H9 (cell line): ENCODE measurements around the gene KIFC3. TPM values are rescaled to one million over a fixed set of nuclear protein-coding genes. Genes with fewer than 3 reads are reported as not detected.

Experiments used
- DNase-seq: peaks from one replicate; pipeline ENCODE4 v3.0.0-alpha.2; 2017
- H2AFZ ChIP-seq: one replicate; pipeline ENCODE4 v1.6.1; 2013; ENCODE audit warnings: mild to moderate bottlenecking, low read length, control low read depth, moderate library complexity
- H2AK5ac ChIP-seq: 2 replicates; pipeline ENCODE4 v1.6.1; 2013; ENCODE audit warnings: low read length, control low read depth, mixed read lengths; ENCODE audit not compliant: insufficient read length
- H2BK120ac ChIP-seq: one replicate; pipeline ENCODE4 v1.6.1; 2013; ENCODE audit warnings: low read depth, mild to moderate bottlenecking, low read length, control low read depth, inconsistent platforms; ENCODE audit not compliant: poor library complexity, severe bottlenecking
- H2BK12ac ChIP-seq: 2 replicates; pipeline ENCODE4 v1.6.1; 2013; ENCODE audit warnings: low read length, control low read depth, mixed read lengths, low read depth; ENCODE audit not compliant: insufficient read length
- H2BK15ac ChIP-seq: 2 replicates; pipeline ENCODE4 v1.6.1; 2013; ENCODE audit warnings: low read depth, low read length, control low read depth
- H2BK20ac ChIP-seq: one replicate; pipeline ENCODE4 v1.6.1; 2013; ENCODE audit warnings: low read depth, mild to moderate bottlenecking, low read length, control low read depth, inconsistent platforms; ENCODE audit not compliant: poor library complexity, severe bottlenecking
- H2BK5ac ChIP-seq: 2 replicates; pipeline ENCODE4 v1.6.1; 2013; ENCODE audit warnings: low read length, control low read depth, mixed read lengths; ENCODE audit not compliant: insufficient read length
- H3K14ac ChIP-seq: 2 replicates; pipeline ENCODE4 v1.6.1; 2013; ENCODE audit warnings: low read length, control low read depth; ENCODE audit not compliant: insufficient read depth
- H3K18ac ChIP-seq: 2 replicates; pipeline ENCODE4 v1.6.1; 2013; ENCODE audit warnings: low read depth, mild to moderate bottlenecking, mixed read lengths, low read length, control low read depth; ENCODE audit not compliant: insufficient read length
- H3K23ac ChIP-seq: 2 replicates; pipeline ENCODE4 v1.6.1; 2013; ENCODE audit warnings: low read length, control low read depth, mixed read lengths, low read depth; ENCODE audit not compliant: insufficient read length
- H3K23me2 ChIP-seq: 2 replicates; pipeline ENCODE4 v1.6.1; 2013; ENCODE audit warnings: low read depth, mild to moderate bottlenecking, mixed read lengths, low read length, control low read depth; ENCODE audit not compliant: insufficient read length, poor library complexity, severe bottlenecking
- H3K27ac ChIP-seq: 2 replicates; pipeline ENCODE4 v1.5.1; 2013; ENCODE audit warnings: low read length, control low read depth, mixed read lengths, low read depth; ENCODE audit not compliant: insufficient read length
- H3K27me3 ChIP-seq: 2 replicates; pipeline ENCODE4 v1.6.1; 2013; ENCODE audit warnings: low read length, control low read depth, inconsistent platforms; ENCODE audit not compliant: insufficient read depth
- H3K4ac ChIP-seq: 2 replicates; pipeline ENCODE4 v1.6.1; 2013; ENCODE audit warnings: low read depth, mild to moderate bottlenecking, control low read depth, inconsistent platforms, low read length, moderate library complexity
- H3K4me1 ChIP-seq: 2 replicates; pipeline ENCODE4 v1.6.1; 2013; ENCODE audit warnings: low read length, control low read depth, inconsistent platforms; ENCODE audit not compliant: insufficient read depth
- H3K4me2 ChIP-seq: 2 replicates; pipeline ENCODE4 v1.6.1; 2013; ENCODE audit warnings: low read length, control low read depth, mixed read lengths; ENCODE audit not compliant: insufficient read length, insufficient read depth
- H3K56ac ChIP-seq: 2 replicates; pipeline ENCODE4 v1.6.1; 2013; ENCODE audit warnings: low read depth, mild to moderate bottlenecking, mixed read lengths, low read length, control low read depth; ENCODE audit not compliant: insufficient read length
- H3K79me1 ChIP-seq: 2 replicates; pipeline ENCODE4 v1.6.1; 2013; ENCODE audit warnings: low read depth, mild to moderate bottlenecking, moderate library complexity, low read length, control low read depth, inconsistent platforms; ENCODE audit not compliant: insufficient read depth, poor library complexity, severe bottlenecking
- H3K79me2 ChIP-seq: 2 replicates; pipeline ENCODE4 v1.6.1; 2013; ENCODE audit warnings: low read length, control low read depth, inconsistent platforms; ENCODE audit not compliant: insufficient read depth
- H3K9ac ChIP-seq: 2 replicates; pipeline ENCODE4 v1.6.1; 2013; ENCODE audit warnings: low read length, control low read depth, mixed read lengths; ENCODE audit not compliant: insufficient read length; ENCODE audit errors: extremely low read depth
- H3K9me3 ChIP-seq: one replicate; pipeline ENCODE4 v1.6.1; 2013; ENCODE audit warnings: low read depth, low read length, inconsistent platforms; ENCODE audit not compliant: control insufficient read depth
- H3T11ph ChIP-seq: one replicate; pipeline ENCODE4 v1.6.1; 2013; ENCODE audit warnings: mild to moderate bottlenecking, low read length, control low read depth, inconsistent platforms
- H4K20me1 ChIP-seq: one replicate; pipeline ENCODE4 v1.6.1; 2013; ENCODE audit not compliant: control insufficient read depth, insufficient read length, insufficient read depth
- H4K5ac ChIP-seq: 2 replicates; pipeline ENCODE4 v1.6.1; 2013; ENCODE audit warnings: low read depth, mild to moderate bottlenecking, mixed read lengths, low read length, control low read depth; ENCODE audit not compliant: insufficient read length
- H4K8ac ChIP-seq: replicated peaks from 2 replicates; pipeline ENCODE4 v1.6.1; 2013; ENCODE audit warnings: low read length, control low read depth, mixed read lengths, low read depth; ENCODE audit not compliant: insufficient read length
- H4K91ac ChIP-seq: 2 replicates; pipeline ENCODE4 v1.6.1; 2013; ENCODE audit warnings: low read depth, mild to moderate bottlenecking, moderate library complexity, mixed read lengths, low read length, control low read depth; ENCODE audit not compliant: insufficient read length
- H3K27ac Mint-ChIP-seq, 3 experiments: 2 replicates in 2 of 3; 3 replicates in 1 of 3; pipeline ENCODE4 v1.8.0; 2020 to 2021; ENCODE audit warnings: mixed read lengths in 3 of 3, mild to moderate bottlenecking in 1 of 3, moderate library complexity in 1 of 3
- H3K27me3 Mint-ChIP-seq: 2 replicates; pipeline ENCODE4 v1.8.0; 2021; ENCODE audit warnings: low read depth, mild to moderate bottlenecking, moderate library complexity, mixed read lengths
- H3K36me3 Mint-ChIP-seq, 3 experiments: 2 replicates in 2 of 3; 3 replicates in 1 of 3; pipeline ENCODE4 v1.8.0; 2020 to 2021; ENCODE audit warnings: low read depth in 3 of 3, mixed read lengths in 3 of 3; ENCODE audit not compliant: insufficient read depth in 1 of 3
- H3K4me1 Mint-ChIP-seq, 2 experiments: 2 replicates each; pipeline ENCODE4 v1.8.0; 2020; ENCODE audit warnings: mixed read lengths in 2 of 2
- H3K4me3 Mint-ChIP-seq, 2 experiments: 2 replicates in 1 of 2; 3 replicates in 1 of 2; pipeline ENCODE4 v1.8.0; 2020 to 2021; ENCODE audit warnings: mild to moderate bottlenecking in 2 of 2, mixed read lengths in 2 of 2, moderate library complexity in 1 of 2
- H3K9me3 Mint-ChIP-seq, 2 experiments: 2 replicates in 1 of 2; 3 replicates in 1 of 2; pipeline ENCODE4 v1.8.0; 2020; ENCODE audit warnings: mild to moderate bottlenecking in 2 of 2, mixed read lengths in 2 of 2, moderate library complexity in 1 of 2
- WGBS: extraction: QIAGEN DNeasy Blood & Tissue Kit; methylation state at CpG from one replicate; pipeline ENCODE4 v1.1.7; 2013; ENCODE audit warnings: missing lambda C conversion rate, low lambda C conversion rate, mixed read lengths; ENCODE audit not compliant: insufficient read length; ENCODE audit errors: extremely low coverage; 5-methylcytosine and 5-hydroxymethylcytosine counted together
- total RNA-seq: library from RNA; stranded (reverse); gene quantifications from 2 replicates; pipeline ENCODE4 v1.2.1, GENCODE V29; 2021
- TF ChIP-seq, protein P1 (sequence below): fragments of 200-600 bp; sonication (generic); conservative IDR thresholded peaks from 3 replicates; pipeline ENCODE4 v1.8.0; 2021; ENCODE audit warnings: antibody characterized with exemption, mild to moderate bottlenecking

The KIFC3 gene
- total RNA-seq, 1 experiment from 2014 or later = 5.0 TPM

DNA sequence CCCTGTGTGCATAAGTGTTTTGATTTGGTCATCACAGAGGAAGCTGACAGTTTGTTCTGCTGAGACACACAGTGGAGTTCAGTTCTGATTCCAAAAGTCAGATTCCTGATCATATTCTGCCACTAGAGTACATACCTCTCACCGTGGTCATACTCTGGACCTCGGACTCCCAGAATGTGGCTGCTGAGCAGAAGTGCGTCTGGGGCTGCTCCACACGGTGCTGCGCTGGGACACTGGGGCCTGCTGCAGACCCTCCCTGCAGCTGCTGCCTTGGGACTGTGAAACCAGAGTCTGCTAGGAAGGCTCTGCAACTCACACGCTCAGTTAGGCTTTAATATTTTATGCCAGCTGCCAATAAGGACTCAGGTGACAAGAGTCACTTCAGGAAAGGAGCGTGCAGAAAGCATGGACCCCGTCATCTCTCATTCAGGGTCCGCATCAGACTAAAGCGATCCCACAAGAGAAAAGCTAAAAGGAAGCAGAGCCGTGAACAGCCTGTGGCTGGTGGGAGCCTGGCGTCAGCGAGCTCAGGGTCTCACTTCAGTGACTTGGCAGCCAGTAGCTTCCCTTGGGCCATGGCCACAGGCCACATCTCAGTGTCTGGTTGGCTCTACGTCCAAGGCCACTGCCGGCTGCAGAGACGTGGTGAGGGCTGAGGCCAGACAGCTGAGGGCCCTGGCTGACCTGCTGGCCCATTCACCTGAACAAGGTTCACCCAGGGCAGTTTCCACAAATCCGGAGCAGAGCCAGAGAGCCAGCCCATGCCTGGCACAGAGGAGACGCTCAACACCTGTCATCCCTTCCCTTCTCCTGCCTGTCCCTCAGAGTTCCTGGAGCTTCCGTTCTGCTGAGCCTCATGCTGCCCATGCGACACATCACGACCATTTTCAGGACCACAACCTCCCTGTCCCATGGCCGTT is 24.7 kb upstream of the KIFC3 start:
- H3T11ph ChIP-seq = no peak overlapping the region

More for the DNA sequence above, 24.7 kb upstream of the KIFC3 start:
- no peak for DNase-seq
- no peak overlapping the region for H3K4ac ChIP-seq
- no peak overlapping the region for H2BK5ac ChIP-seq
- peaks cover 12 to 14% of the 10 kb centered on the region in 2 experiments for H3K4me1 Mint-ChIP-seq
- no peak overlapping the region for H2BK15ac ChIP-seq
- no peaks in the 10 kb centered on the region for H3K9me3 Mint-ChIP-seq
- H3K4me1 ChIP-seq = no peaks in the 10 kb centered on the region
- no peak overlapping the region for H3K18ac ChIP-seq
- H2BK12ac ChIP-seq = no peak overlapping the region
- H3K36me3 Mint-ChIP-seq = no peaks in the 10 kb centered on the region
- no peak overlapping the region for H3K4me2 ChIP-seq
- H2AFZ ChIP-seq = no peak overlapping the region
- H3K23ac ChIP-seq = no peak overlapping the region
- H3K9me3 ChIP-seq = no peaks in the 10 kb centered on the region
- H4K20me1 ChIP-seq = no peaks in the 10 kb centered on the region
- H4K91ac ChIP-seq = no peak overlapping the region
- H3K79me1 ChIP-seq = no peaks in the 10 kb centered on the region
- H3K56ac ChIP-seq = no peak overlapping the region
- H2BK120ac ChIP-seq = no peak overlapping the region
- no peak overlapping the region for H3K27ac ChIP-seq
- H3K9ac ChIP-seq = no peak overlapping the region
- 0 out of 7 replicates have a peak overlapping the region, but pooled peaks of 1 of the 3 experiments have one; percentile 23 for H3K27ac Mint-ChIP-seq
- H3K14ac ChIP-seq = no peak overlapping the region
- no CpG with 5 or more reads among the region's 22 CpGs for WGBS
- peaks cover 2% of the 10 kb centered on the region; the same call in 1 of the 2 replicates for H3K27me3 Mint-ChIP-seq
- TF ChIP-seq, protein P1, sequence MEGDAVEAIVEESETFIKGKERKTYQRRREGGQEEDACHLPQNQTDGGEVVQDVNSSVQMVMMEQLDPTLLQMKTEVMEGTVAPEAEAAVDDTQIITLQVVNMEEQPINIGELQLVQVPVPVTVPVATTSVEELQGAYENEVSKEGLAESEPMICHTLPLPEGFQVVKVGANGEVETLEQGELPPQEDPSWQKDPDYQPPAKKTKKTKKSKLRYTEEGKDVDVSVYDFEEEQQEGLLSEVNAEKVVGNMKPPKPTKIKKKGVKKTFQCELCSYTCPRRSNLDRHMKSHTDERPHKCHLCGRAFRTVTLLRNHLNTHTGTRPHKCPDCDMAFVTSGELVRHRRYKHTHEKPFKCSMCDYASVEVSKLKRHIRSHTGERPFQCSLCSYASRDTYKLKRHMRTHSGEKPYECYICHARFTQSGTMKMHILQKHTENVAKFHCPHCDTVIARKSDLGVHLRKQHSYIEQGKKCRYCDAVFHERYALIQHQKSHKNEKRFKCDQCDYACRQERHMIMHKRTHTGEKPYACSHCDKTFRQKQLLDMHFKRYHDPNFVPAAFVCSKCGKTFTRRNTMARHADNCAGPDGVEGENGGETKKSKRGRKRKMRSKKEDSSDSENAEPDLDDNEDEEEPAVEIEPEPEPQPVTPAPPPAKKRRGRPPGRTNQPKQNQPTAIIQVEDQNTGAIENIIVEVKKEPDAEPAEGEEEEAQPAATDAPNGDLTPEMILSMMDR = no peak
- H3K79me2 ChIP-seq = no peaks in the 10 kb centered on the region
- no peak overlapping the region for H3K4me3 Mint-ChIP-seq
- H2AK5ac ChIP-seq = no peak overlapping the region
- no peak overlapping the region for H2BK20ac ChIP-seq
- no peak overlapping the region for H4K8ac ChIP-seq
- no peaks in the 10 kb centered on the region for H3K27me3 ChIP-seq
- no peaks in the 10 kb centered on the region for H3K23me2 ChIP-seq
- no peak overlapping the region for H4K5ac ChIP-seq
